ENCODE results near the gene FRMD4A. TPM values are rescaled to one million over a fixed set of nuclear protein-coding genes. Genes with fewer than 3 reads are reported as not detected.

Gene FRMD4A
- total RNA-seq, 2 donors from 2014 or later, result 1.5 to 2.1 TPM

DNA sequence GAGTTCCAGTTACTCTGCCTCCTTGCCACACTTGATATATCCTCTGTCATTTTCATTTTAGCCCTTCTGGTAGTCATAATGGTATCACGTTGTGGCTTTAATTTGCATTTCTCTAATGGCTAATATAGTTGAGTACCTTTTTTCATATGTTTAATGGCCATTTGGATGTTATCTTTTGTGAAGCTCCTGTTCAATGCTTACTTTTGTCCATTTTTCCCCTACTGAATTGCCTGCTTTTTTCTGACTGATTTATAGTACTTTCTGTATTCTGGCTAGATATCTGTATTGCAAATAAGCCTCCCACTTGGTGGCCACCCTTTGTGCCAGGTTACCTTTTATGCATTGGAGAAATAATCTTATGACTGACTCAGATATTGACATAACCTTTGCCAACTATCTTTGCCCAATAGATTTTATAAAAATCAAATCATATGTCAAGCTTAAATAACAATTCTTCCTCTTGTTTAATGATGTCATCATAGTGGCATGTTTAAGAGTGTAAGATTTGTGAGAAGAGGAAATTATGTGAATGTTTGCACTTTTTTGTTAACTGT lies 693.3 kb downstream of the FRMD4A start:
- DNase-seq (ENCODE audit: low spot score) (no peak), ATAC-seq (no peak)
- no peak overlapping the region for H3K27ac Mint-ChIP-seq
- H3K4me1 Mint-ChIP-seq (ENCODE audit: low read depth in 2 of 2), result no peaks in the 10 kb centered on the region
- H3K36me3 Mint-ChIP-seq, result peaks cover 38% of the 10 kb centered on the region
- no peak overlapping the region for H3K4me3 Mint-ChIP-seq
- peaks cover 16% of the 10 kb centered on the region for H3K9me3 Mint-ChIP-seq
- H3K27me3 Mint-ChIP-seq, result no peaks in the 10 kb centered on the region

DNA sequence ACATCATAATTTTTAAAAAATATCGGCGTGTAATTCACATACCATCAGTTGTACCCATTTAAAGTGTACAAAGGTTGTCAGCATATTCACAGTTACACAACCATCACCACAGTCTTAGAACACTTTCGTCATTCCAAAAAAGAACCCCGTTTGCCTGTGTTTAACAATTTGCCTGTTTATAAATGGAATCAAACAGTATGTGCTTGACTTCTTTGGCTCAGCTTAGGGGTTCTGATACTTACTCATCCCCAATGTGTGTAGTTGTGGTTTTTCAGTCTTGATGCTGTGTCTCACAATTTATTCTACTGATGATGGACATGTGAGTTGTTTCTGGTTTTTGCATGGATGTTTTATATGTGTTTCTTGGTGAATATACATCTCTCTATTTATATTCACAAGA lies 693.9 kb downstream of the FRMD4A start:
- peaks cover 32% of the 10 kb centered on the region for H3K36me3 Mint-ChIP-seq
- no peak for ATAC-seq
- no peaks in the 10 kb centered on the region for H3K27me3 Mint-ChIP-seq
- H3K4me3 Mint-ChIP-seq, result no peak overlapping the region
- DNase-seq (ENCODE audit: low spot score), result no peak
- no peak overlapping the region for H3K27ac Mint-ChIP-seq
- peaks cover 12% of the 10 kb centered on the region for H3K9me3 Mint-ChIP-seq
- no peaks in the 10 kb centered on the region for H3K4me1 Mint-ChIP-seq (ENCODE audit: low read depth in 2 of 2)

DNA sequence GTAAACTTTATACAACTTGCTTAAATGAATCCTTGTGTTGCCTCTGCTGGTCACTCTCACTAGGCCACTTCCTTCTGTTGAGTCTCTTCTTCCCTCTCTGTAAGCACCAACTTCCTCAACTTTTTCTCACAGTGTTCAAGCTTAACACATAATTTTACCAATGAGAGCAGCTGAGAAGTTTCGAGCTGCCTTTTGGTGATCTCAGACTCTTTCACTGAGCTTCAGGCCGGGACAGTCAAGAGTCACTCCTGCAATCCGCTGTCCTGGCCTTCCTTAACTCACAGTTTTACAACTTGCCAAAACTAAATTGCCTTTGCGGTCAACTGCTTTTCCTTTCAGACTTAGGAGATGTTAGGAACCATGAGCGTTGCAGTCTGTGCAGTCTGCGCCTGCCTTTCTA lies 696.5 kb downstream of the FRMD4A start:
- H3K36me3 Mint-ChIP-seq, result peaks cover 20% of the 10 kb centered on the region

DNA sequence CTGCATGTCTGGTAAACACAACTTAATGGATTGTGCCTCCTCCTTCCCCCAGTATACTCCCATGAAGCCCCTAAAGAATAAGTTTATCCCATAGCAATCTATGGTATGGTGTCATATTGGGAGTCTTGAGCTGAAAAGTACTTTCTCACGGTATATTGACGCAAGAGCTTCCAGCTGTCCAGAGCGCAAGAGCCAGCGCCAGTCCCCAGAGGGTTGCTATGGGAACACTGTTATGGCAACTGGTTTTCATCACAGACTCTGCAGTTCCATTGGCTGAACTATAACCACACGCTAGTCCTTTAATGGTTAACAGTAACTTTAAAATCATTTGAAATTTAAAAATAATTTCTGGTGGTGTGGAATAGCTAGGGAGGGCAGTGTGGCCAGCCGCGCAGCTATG lies 697.0 kb downstream of the FRMD4A start:
- Mint-ChIP-seq H3K27ac (no peak overlapping the region), H3K27me3 (no peaks in the 10 kb centered on the region), H3K4me1 (ENCODE audit: low read depth in 2 of 2) (no peaks in the 10 kb centered on the region), H3K9me3 (no peaks in the 10 kb centered on the region), H3K36me3 (peaks cover 16% of the 10 kb centered on the region), H3K4me3 (no peak overlapping the region)
- no peak for DNase-seq (ENCODE audit: low spot score)
- ATAC-seq, result no peak

More for the DNA sequence above, 696.5 kb downstream of the FRMD4A start:
- no peak overlapping the region for H3K27ac Mint-ChIP-seq
- no peaks in the 10 kb centered on the region for H3K4me1 Mint-ChIP-seq (ENCODE audit: low read depth in 2 of 2)
- DNase-seq (ENCODE audit: low spot score), result no peak
- H3K27me3 Mint-ChIP-seq, result no peaks in the 10 kb centered on the region
- no peaks in the 10 kb centered on the region for H3K9me3 Mint-ChIP-seq
- no peak overlapping the region for H3K4me3 Mint-ChIP-seq
- ATAC-seq, result no peak

DNA sequence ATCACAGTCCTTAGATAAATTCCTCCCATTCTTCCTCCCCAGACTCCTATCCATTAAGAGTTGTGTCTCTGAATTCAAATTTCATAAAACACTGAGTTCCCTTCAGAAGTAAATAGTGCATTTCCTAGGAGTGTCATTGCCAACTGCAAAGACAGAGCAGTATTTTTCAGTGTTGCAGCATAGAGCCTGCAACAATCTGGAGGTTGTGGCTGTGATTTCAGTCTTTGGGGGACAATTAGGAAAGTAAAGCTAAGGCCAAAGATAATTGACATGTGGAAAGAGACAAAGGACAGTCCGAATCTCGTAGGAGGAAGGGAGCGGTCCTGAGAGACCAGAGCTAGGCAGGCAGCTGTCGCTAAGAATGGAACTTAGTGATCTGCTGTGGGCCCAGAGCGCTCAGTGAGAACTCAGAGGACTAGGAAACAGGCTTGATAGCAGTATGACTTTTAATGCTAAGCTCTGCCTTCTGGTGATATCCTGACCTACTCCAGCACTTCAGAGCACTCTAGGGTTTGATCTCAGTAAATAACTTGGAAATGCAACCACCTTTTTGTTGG lies 697.8 kb downstream of the FRMD4A start:
- no peaks in the 10 kb centered on the region for H3K4me1 Mint-ChIP-seq (ENCODE audit: low read depth in 2 of 2)
- peaks cover 14% of the 10 kb centered on the region for H3K36me3 Mint-ChIP-seq
- H3K27me3 Mint-ChIP-seq, result no peaks in the 10 kb centered on the region
- H3K9me3 Mint-ChIP-seq, result no peaks in the 10 kb centered on the region
- H3K4me3 Mint-ChIP-seq, result no peak overlapping the region
- H3K27ac Mint-ChIP-seq, result no peak overlapping the region
- no peak for ATAC-seq
- DNase-seq (ENCODE audit: low spot score), result no peak

DNA sequence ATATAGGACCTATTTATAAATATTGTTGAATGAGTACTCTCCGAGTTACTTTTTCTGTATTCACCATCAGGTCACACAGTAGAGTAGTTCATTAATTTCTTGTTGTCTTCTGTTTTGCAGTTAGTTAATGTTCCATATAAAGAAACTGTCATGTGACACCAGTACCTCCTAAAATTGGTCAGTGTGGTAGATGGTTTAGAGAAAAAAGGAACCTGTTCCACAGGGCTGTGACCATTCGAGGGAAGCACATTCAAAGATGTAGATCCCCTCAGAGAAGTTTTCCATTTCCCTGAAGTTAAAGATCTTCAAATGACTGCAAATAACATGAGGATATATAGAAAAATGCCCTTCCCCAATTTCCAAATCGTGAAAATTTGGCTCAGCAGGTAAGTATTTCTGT lies 698.3 kb downstream of the FRMD4A start:
- no peak for DNase-seq (ENCODE audit: low spot score)

DNA sequence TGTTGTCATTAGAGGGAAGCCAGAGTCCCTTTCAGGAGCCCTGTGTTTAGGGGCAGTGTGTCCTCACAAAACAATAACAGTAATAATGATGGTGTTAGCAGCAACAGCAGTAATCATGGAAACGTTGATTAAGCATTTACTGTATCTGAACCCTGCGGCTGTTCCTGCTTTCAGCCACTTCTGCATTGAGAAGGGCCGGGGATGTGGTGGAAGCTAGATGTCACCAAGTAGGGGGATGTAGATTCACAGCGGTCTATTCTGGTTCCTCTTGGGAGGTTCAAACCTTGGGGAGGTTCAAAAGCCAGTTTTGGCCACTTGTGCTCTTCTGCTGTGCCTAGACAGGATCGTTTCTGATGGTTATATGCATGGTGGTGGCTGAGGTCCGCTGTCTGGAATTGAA lies 699.1 kb downstream of the FRMD4A start:
- Mint-ChIP-seq H3K27ac (no peak overlapping the region), H3K9me3 (no peaks in the 10 kb centered on the region), H3K27me3 (no peaks in the 10 kb centered on the region), H3K4me1 (ENCODE audit: low read depth in 2 of 2) (no peaks in the 10 kb centered on the region), H3K36me3 (peaks cover 14% of the 10 kb centered on the region), H3K4me3 (no peak overlapping the region)
- ATAC-seq, result no peak
- DNase-seq (ENCODE audit: low spot score), result no peak

More for the DNA sequence above, 698.3 kb downstream of the FRMD4A start:
- Mint-ChIP-seq H3K4me1 (ENCODE audit: low read depth in 2 of 2) (no peaks in the 10 kb centered on the region), H3K27ac (no peak overlapping the region), H3K9me3 (no peaks in the 10 kb centered on the region), H3K27me3 (no peaks in the 10 kb centered on the region), H3K36me3 (peaks cover 14% of the 10 kb centered on the region), H3K4me3 (no peak overlapping the region)
- no peak for ATAC-seq

DNA sequence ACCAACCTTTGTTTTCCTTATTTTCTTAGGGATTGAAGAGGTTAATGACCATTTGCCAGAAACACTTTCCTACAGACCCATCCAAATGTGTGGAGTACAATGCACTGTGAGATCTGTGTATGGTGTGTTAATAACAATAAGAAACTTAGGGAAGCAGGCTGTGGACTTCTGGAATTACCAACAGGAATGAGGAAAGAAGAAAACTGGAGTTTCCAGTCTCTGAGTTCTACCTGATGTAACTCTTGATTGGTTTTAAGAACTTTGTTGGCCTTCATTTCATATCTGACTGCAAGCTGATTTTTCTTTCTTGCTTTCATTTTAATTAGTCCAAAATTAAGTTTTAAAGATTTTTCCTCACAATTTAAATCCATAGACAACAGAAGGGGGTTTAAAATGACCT lies 700.5 kb downstream of the FRMD4A start:
- Mint-ChIP-seq H3K4me3 (no peak overlapping the region), H3K36me3 (peaks cover 9% of the 10 kb centered on the region), H3K9me3 (no peaks in the 10 kb centered on the region), H3K4me1 (ENCODE audit: low read depth in 2 of 2) (peaks cover 0 to 3% of the 10 kb centered on the region in 2 donors), H3K27me3 (no peaks in the 10 kb centered on the region), H3K27ac (no peak overlapping the region)
- DNase-seq (ENCODE audit: low spot score) (no peak), ATAC-seq (no peak)

DNA sequence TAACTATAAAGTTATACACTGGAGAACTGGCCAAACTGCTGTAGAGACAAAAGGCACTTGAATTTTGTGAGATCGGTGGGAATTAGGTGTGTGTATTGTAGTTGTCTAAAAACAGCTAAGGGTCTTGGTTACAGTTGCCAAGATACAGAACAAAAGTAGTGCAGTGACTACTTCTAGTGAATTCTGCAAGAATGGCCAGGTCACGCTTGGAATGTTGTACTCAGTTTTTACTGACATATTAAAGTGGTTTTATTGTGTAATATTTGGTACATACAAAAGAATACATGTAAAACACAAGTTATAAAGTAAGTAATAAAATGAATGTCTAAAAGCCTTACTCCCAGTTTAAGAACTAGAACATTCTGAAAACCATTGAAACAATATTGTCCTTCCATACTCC lies 701.6 kb downstream of the FRMD4A start:
- H3K36me3 Mint-ChIP-seq, result peaks cover 6% of the 10 kb centered on the region
- H3K9me3 Mint-ChIP-seq, result no peaks in the 10 kb centered on the region
- no peak overlapping the region for H3K27ac Mint-ChIP-seq
- H3K4me3 Mint-ChIP-seq, result no peak overlapping the region
- peaks cover 0 to 3% of the 10 kb centered on the region in 2 donors for H3K4me1 Mint-ChIP-seq (ENCODE audit: low read depth in 2 of 2)
- DNase-seq (ENCODE audit: low spot score) (no peak), ATAC-seq (no peak)
- no peaks in the 10 kb centered on the region for H3K27me3 Mint-ChIP-seq

DNA sequence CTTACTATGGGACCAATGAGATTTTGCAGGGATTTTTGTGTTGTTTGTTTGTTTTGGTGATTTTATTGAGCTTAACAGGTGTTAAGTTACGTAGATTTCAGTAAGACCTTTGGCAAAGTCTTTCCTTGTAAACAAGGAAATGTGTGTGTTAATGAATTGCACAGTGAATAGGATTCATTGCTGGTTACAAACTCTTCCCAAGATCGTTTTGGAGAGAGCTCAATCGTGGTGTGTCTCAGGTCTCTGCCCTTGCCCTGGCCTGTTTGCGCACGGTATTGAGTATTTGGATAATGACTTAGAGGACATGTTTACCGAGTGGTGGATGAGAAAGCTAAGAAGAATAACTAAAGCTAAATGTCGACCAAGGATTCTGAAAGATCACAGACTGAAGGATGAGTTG lies 702.1 kb downstream of the FRMD4A start:
- H3K9me3 Mint-ChIP-seq, result no peaks in the 10 kb centered on the region
- ATAC-seq (no peak), DNase-seq (ENCODE audit: low spot score) (no peak)
- H3K27me3 Mint-ChIP-seq, result no peaks in the 10 kb centered on the region
- H3K4me1 Mint-ChIP-seq (ENCODE audit: low read depth in 2 of 2), result peaks cover 0 to 3% of the 10 kb centered on the region in 2 donors
- H3K27ac Mint-ChIP-seq, result no peak overlapping the region
- peaks cover 5% of the 10 kb centered on the region for H3K36me3 Mint-ChIP-seq
- H3K4me3 Mint-ChIP-seq, result no peak overlapping the region

DNA sequence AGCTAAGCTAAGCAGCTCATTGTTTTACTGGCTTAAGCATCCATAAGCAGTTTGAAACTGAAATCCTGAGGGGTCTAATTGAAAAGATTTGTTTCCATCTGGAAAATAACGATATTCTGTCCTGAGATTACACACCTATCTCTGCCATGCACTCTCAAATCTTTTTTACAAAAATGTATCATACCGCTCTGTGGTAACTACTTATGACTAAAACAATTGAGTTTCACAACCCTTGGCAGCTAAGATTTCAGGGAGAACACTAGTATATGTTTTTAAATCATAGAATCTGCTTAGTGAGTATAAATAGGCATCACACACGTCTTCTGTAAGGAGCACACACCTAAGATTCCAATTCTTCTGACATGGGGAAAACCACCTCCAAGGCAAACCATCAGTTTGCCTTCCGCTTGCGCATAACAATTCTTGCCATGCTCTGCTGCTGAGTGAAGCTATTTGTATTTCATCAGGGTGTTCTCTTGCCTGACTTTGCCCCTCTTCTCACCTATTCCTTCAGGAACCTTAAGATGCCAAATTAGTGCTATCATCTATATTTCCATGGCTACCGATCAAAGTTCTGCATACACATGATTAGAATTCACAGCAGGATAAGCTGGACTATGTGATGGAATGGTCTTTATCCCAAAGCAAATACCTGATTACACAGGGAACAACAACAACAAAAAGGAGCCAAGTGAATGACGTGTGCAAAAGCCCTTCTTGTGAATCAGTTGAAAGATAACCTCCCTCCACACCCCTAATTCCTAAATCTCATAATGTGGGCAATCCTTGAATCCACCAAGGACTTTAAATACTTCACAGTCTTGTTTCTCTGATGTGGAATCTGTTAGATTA lies 703.0 kb downstream of the FRMD4A start:
- peaks cover 0 to 3% of the 10 kb centered on the region in 2 donors for H3K4me1 Mint-ChIP-seq (ENCODE audit: low read depth in 2 of 2)
- H3K9me3 Mint-ChIP-seq, result no peaks in the 10 kb centered on the region
- no peak overlapping the region for H3K27ac Mint-ChIP-seq
- no peaks in the 10 kb centered on the region for H3K27me3 Mint-ChIP-seq
- no peak overlapping the region for H3K4me3 Mint-ChIP-seq
- DNase-seq (ENCODE audit: low spot score) (no peak), ATAC-seq (no peak)
- H3K36me3 Mint-ChIP-seq, result peaks cover 5% of the 10 kb centered on the region

DNA sequence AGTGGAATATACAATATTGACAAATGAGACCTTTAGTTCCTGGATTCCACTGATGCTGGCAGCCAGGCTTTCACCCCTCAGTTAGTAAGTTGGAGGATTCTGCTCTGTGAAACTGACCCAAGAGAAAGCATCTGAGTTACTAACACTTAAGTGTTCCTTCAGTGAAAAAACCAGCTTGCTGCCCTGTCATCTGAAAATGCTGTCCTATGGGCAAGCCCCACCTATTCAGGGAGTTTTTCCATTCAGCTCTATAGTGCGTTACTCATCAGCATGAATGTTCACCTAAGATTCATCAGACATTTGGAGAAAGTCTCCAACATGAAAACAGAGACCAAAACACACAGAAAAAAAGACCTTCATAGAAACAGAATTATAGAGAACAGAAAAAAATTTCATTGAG lies 706.1 kb downstream of the FRMD4A start:
- no peak for ATAC-seq
- DNase-seq (ENCODE audit: low spot score), result no peak
- H3K27ac Mint-ChIP-seq, result no peak overlapping the region
- H3K9me3 Mint-ChIP-seq, result no peaks in the 10 kb centered on the region
- peaks cover 0 to 3% of the 10 kb centered on the region in 2 donors for H3K4me1 Mint-ChIP-seq (ENCODE audit: low read depth in 2 of 2)
- H3K27me3 Mint-ChIP-seq, result no peaks in the 10 kb centered on the region
- no peak overlapping the region for H3K4me3 Mint-ChIP-seq
- H3K36me3 Mint-ChIP-seq, result no peaks in the 10 kb centered on the region

DNA sequence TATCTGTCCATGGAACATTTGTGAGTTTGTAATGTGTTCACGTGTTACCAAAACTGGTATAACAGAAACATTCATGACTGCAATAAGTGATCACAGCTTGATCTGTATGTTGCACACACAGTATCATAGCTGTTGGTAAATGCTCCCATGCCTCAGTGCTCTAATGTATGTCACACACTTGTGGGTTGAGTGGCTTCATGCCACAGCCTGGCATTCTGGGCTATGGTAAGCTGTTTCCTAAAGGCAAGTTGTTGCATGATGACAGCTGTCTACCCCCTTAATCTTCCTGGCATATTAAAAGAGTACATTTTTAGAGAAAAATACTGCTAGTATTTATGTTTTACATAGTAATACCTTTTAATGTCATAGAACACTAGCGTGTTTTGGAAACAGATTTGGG lies 708.8 kb downstream of the FRMD4A start:
- Mint-ChIP-seq H3K27me3 (no peaks in the 10 kb centered on the region), H3K4me3 (no peak overlapping the region), H3K9me3 (no peaks in the 10 kb centered on the region), H3K4me1 (ENCODE audit: low read depth in 2 of 2) (peaks cover 0 to 3% of the 10 kb centered on the region in 2 donors), H3K36me3 (peaks cover 8% of the 10 kb centered on the region), H3K27ac (no peak overlapping the region)
- ATAC-seq (no peak), DNase-seq (ENCODE audit: low spot score) (no peak)

DNA sequence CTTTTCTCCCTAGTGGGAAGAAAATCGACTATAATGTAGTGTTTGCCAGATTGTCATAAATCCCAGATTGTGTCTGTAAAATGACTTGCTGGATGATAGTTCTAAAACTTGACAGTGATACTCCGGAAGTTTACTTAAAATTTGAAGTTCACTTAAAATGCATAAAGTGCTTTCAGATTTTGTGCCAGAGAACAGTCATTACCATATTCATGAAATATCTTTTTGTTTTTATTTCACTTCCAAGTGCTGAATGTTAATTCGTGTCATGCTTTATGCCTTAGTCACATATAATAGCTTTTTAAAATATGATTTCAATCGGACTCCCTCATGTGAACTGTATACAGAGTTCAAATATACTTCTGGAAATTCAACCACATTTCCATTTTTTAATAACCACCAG lies 713.6 kb downstream of the FRMD4A start:
- H3K36me3 Mint-ChIP-seq, result peaks cover 27% of the 10 kb centered on the region
- DNase-seq (ENCODE audit: low spot score) (no peak), ATAC-seq (no peak)
- H3K27ac Mint-ChIP-seq, result no peak overlapping the region
- no peaks in the 10 kb centered on the region for H3K27me3 Mint-ChIP-seq
- no peak overlapping the region for H3K4me3 Mint-ChIP-seq
- H3K4me1 Mint-ChIP-seq (ENCODE audit: low read depth in 2 of 2), result no peaks in the 10 kb centered on the region
- no peaks in the 10 kb centered on the region for H3K9me3 Mint-ChIP-seq
